ENCODE data around the gene SRA1. TPM values are rescaled to one million over a fixed set of nuclear protein-coding genes. Genes with fewer than 3 reads are reported as not detected.

Gene SRA1
- total and polyA plus RNA-seq, 2 of the 4 experiments (the other 2 are of a cell fraction), result 52.9 to 54.8 TPM

DNA sequence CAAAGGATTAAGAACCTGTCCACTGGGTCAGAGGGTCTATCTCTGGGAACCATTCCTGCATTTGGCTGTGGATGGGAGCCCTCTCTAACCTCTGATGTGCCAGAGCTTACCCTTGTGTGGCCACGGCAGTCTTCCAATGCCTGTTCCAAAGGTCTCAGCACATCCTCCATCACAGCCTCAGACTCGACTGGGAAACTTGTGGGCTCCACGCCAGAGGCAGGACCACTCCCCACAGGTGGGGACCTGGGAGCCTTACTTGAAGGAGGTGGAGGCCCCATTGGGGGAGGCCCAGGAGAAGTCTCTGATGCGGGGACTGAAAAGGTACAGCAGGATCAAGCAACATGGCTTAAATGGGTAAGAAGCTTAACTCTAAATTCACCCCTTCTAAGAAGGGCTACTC is 5.4 kb downstream of the SRA1 start:
- Histone ChIP-seq H4K8ac (ENCODE audit: low read depth in 2 of 2, low read length in 2 of 2) (no peak overlapping the region), H3K4me1 (ENCODE audit: control insufficient read depth, insufficient read depth, low read length) (peaks cover 24% of the 10 kb centered on the region), H2AK9ac (replicated peaks; ENCODE audit: low read depth, low read length, poor library complexity) (no peak overlapping the region), H3K9ac (ENCODE audit: low read depth, low read length) (no peak overlapping the region), H3K36me3 (ENCODE audit: control insufficient read depth, insufficient read depth, low read length) (peaks cover 32% of the 10 kb centered on the region), H3K14ac (replicated peaks; ENCODE audit: low read depth, low read length) (no peak overlapping the region), H3K79me1 (ENCODE audit: low read depth in 1 of 2, low read length in 2 of 2) (peaks cover 18 to 80% of the 10 kb centered on the region in 2 experiments; a peak in 3 of 4 replicates), H3K9me1 (ENCODE audit: insufficient read depth, low read length) (0 out of 2 replicates have a peak, but pooled peaks cover 3% of the 10 kb centered on the region), H3K56ac (ENCODE audit: extremely low read depth, insufficient read depth, low read length) (no peak overlapping the region), H3K4me3 (ENCODE audit: insufficient read depth, low read depth, low read length) (no peak overlapping the region), H3K9me3 (ENCODE audit: control insufficient read depth, insufficient read depth, low read length) (no peaks in the 10 kb centered on the region), H4K91ac (ENCODE audit: insufficient read depth, low read depth, low read length) (no peak overlapping the region), H3K4ac (ENCODE audit: low read depth, low read length) (no peak overlapping the region), H3K27ac (ENCODE audit: insufficient read depth, low read length) (no peak overlapping the region), H3K18ac (ENCODE audit: low read depth, low read length) (no peak overlapping the region), H3K27me3 (ENCODE audit: control insufficient read depth, insufficient read depth, low read length) (no peaks in the 10 kb centered on the region), H2BK20ac (ENCODE audit: low read depth, low read length) (no peak overlapping the region), H2AFZ (replicated peaks; ENCODE audit: low read length, poor library complexity) (no peak overlapping the region), H4K5ac (ENCODE audit: low read depth, low read length) (no peak overlapping the region), H2AK5ac (ENCODE audit: low read depth, low read length) (no peak overlapping the region), H4K20me1 (ENCODE audit: insufficient read depth, low read length) (peaks cover 42% of the 10 kb centered on the region), H3K23ac (ENCODE audit: low read depth, low read length) (no peak overlapping the region), H3K4me2 (ENCODE audit: low read depth, low read length) (no peak overlapping the region), H2BK120ac (ENCODE audit: low read depth, low read length) (no peak overlapping the region), H2BK5ac (ENCODE audit: low read depth, low read length, poor library complexity, severe bottlenecking) (no peak overlapping the region), H2BK15ac (ENCODE audit: low read depth, low read length) (no peak overlapping the region)
- in situ Hi-C loops (cut with MboI; ENCODE audit: low sequenced_read_pairs) (no loop called here), dilution Hi-C loops (cut with HindIII; ENCODE audit: low sequenced_read_pairs, unreplicated experiment) (no loop called here), intact Hi-C loops (cut with micrococcal nuclease) (no loop called here)
- ChIA-PET CTCF (interaction anchor here (0.7 kb wide), 1 partner anchor 179 kb away, joined by 3 read pairs; no protein-coding TSS in a partner anchor), POLR2A (ENCODE audit: unreplicated experiment) (no interaction called here)
- DNase-seq, result no peak
- TF ChIP-seq MXI1 (IDR thresholded peaks at IDR 0.05; ENCODE audit: borderline replicate concordance, low read depth, low read length) (no peak), BHLHE40 (IDR thresholded peaks at IDR 0.05; ENCODE audit: low read depth, low read length) (no peak), RAD21 (IDR thresholded peaks at IDR 0.05; ENCODE audit: low read length) (no peak), RFX5 (IDR thresholded peaks at IDR 0.05; ENCODE audit: low read depth, low read length) (no peak), POLR2A (IDR thresholded peaks at IDR 0.05; ENCODE audit: low read depth, low read length) (no peak), CHD1 (IDR thresholded peaks at IDR 0.05; ENCODE audit: low read depth, low read length) (no peak), MAZ (IDR thresholded peaks at IDR 0.05; ENCODE audit: borderline replicate concordance, low read depth, low read length) (no peak), NFE2L2 (IDR thresholded peaks at IDR 0.05; ENCODE audit: low read depth, low read length) (no peak), RCOR1 (IDR thresholded peaks at IDR 0.05; ENCODE audit: insufficient replicate concordance, low read length) (no peak), FOS (IDR thresholded peaks at IDR 0.05; ENCODE audit: low read depth, low read length) (no peak), SMC3 (IDR thresholded peaks at IDR 0.05; ENCODE audit: low read depth, low read length) (no peak), MAFK (IDR thresholded peaks at IDR 0.05; ENCODE audit: low read depth, low read length) (no peak), CEBPB (IDR thresholded peaks at IDR 0.05; ENCODE audit: low read depth, low read length) (no peak)
- TF ChIP-seq, protein P1, sequence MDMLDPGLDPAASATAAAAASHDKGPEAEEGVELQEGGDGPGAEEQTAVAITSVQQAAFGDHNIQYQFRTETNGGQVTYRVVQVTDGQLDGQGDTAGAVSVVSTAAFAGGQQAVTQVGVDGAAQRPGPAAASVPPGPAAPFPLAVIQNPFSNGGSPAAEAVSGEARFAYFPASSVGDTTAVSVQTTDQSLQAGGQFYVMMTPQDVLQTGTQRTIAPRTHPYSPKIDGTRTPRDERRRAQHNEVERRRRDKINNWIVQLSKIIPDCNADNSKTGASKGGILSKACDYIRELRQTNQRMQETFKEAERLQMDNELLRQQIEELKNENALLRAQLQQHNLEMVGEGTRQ (IDR thresholded peaks at IDR 0.05; ENCODE audit: low read depth, low read length), result no peak
- TF ChIP-seq, protein P2, sequence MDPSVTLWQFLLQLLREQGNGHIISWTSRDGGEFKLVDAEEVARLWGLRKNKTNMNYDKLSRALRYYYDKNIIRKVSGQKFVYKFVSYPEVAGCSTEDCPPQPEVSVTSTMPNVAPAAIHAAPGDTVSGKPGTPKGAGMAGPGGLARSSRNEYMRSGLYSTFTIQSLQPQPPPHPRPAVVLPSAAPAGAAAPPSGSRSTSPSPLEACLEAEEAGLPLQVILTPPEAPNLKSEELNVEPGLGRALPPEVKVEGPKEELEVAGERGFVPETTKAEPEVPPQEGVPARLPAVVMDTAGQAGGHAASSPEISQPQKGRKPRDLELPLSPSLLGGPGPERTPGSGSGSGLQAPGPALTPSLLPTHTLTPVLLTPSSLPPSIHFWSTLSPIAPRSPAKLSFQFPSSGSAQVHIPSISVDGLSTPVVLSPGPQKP (IDR thresholded peaks at IDR 0.05; ENCODE audit: borderline replicate concordance, low read depth, low read length), result no peak
- TF ChIP-seq, protein P3, sequence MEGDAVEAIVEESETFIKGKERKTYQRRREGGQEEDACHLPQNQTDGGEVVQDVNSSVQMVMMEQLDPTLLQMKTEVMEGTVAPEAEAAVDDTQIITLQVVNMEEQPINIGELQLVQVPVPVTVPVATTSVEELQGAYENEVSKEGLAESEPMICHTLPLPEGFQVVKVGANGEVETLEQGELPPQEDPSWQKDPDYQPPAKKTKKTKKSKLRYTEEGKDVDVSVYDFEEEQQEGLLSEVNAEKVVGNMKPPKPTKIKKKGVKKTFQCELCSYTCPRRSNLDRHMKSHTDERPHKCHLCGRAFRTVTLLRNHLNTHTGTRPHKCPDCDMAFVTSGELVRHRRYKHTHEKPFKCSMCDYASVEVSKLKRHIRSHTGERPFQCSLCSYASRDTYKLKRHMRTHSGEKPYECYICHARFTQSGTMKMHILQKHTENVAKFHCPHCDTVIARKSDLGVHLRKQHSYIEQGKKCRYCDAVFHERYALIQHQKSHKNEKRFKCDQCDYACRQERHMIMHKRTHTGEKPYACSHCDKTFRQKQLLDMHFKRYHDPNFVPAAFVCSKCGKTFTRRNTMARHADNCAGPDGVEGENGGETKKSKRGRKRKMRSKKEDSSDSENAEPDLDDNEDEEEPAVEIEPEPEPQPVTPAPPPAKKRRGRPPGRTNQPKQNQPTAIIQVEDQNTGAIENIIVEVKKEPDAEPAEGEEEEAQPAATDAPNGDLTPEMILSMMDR (conservative IDR thresholded peaks at IDR 0.05; ENCODE audit: low read depth, low read length), result no peak
- no CpG with 5 or more reads among the region's 4 CpGs for WGBS, 2 experiments (ENCODE audit: extremely low coverage in 2 of 2, insufficient read length in 1 of 2)
- no peak for ATAC-seq (ENCODE audit: low read depth)
- BruUV-seq (replicated peaks), result no TSS peak

Measured in IMR-90 (cell line).